Neural cell (in vitro differentiated cells): ENCODE measurements around the gene OSBPL8. TPM values are rescaled to one million over a fixed set of nuclear protein-coding genes. Genes with fewer than 3 reads are reported as not detected.
"Not testable (repeated sequence)": the region's sequence is repeated elsewhere in the genome, so short reads cannot be mapped to it uniquely, and the experiment has no call there.

ENCODE experiments used
- H2AFZ ChIP-seq: fragments of 200-600, 300-800 bp; sonication (generic), shearing (Covaris generic); 2 replicates; pipeline ENCODE4 v1.6.0; 2014; ENCODE audit warnings: low read depth, mild to moderate bottlenecking, antibody characterized with exemption, low read length, moderate library complexity
- H3F3A ChIP-seq: fragments of 200-600 bp; shearing (Covaris generic); 2 replicates; pipeline ENCODE4 v1.6.1; 2016; ENCODE audit warnings: mild to moderate bottlenecking, moderate library complexity, mixed read lengths, antibody characterized with exemption, low read length; ENCODE audit not compliant: insufficient read depth, poor library complexity, severe bottlenecking
- H3K27ac ChIP-seq: fragments of 200-600, 300-800 bp; sonication (generic), shearing (Covaris generic); 2 replicates; pipeline ENCODE4 v1.5.1; 2014; ENCODE audit warnings: mild to moderate bottlenecking, low read length, moderate library complexity
- H3K27me3 ChIP-seq: fragments of 300-800, 200-600 bp; sonication (generic), shearing (Covaris generic); 2 replicates; pipeline ENCODE4 v1.6.0; 2014; ENCODE audit warnings: mild to moderate bottlenecking, low read depth, low read length, moderate library complexity; ENCODE audit not compliant: insufficient read depth
- H3K36me3 ChIP-seq: fragments of 300-800, 200-600 bp; sonication (generic), shearing (Covaris generic); 2 replicates; pipeline ENCODE4 v1.5.1; 2014; ENCODE audit warnings: mild to moderate bottlenecking, antibody characterized with exemption, low read length, moderate library complexity; ENCODE audit not compliant: insufficient read depth
- H3K4me2 ChIP-seq: fragments of 300-800, 200-600 bp; sonication (generic), shearing (Covaris generic); 2 replicates; pipeline ENCODE4 v1.6.0; 2014; ENCODE audit warnings: mild to moderate bottlenecking, low read length
- H3K4me3 ChIP-seq: fragments of 300-800, 200-600 bp; sonication (generic), shearing (Covaris generic); 2 replicates; pipeline ENCODE4 v1.5.1; 2014; ENCODE audit warnings: mild to moderate bottlenecking, low read length, moderate library complexity
- H3K79me2 ChIP-seq: fragments of 200-600 bp; shearing (Covaris generic); replicated peaks from 2 replicates; pipeline ENCODE4 v1.6.0; 2014; ENCODE audit warnings: mild to moderate bottlenecking, low read length, moderate library complexity; ENCODE audit not compliant: insufficient read depth
- H3K9ac ChIP-seq: fragments of 300-800, 200-600 bp; sonication (generic), shearing (Covaris generic); 2 replicates; pipeline ENCODE4 v1.6.1; 2016; ENCODE audit warnings: mild to moderate bottlenecking, low read length, mixed read lengths
- H3K9me2 ChIP-seq: fragments of 200-600 bp; shearing (Covaris generic); 2 replicates; pipeline ENCODE4 v1.6.1; 2016; ENCODE audit warnings: mild to moderate bottlenecking, low read length, mixed read lengths; ENCODE audit not compliant: insufficient read depth
- H3K9me3 ChIP-seq: fragments of 200-600, 300-800 bp; sonication (generic), shearing (Covaris generic); 2 replicates; pipeline ENCODE4 v1.6.1; 2016; ENCODE audit warnings: mild to moderate bottlenecking, mixed run types, low read length, moderate library complexity, mixed read lengths
- H4K20me1 ChIP-seq: fragments of 200-600 bp; shearing (Covaris generic); 2 replicates; pipeline ENCODE4 v1.6.1; 2016; ENCODE audit warnings: mild to moderate bottlenecking, mixed run types; ENCODE audit not compliant: insufficient read depth
- EP300 ChIP-seq: fragments of 450-650 bp; conservative IDR thresholded peaks from 2 replicates; pipeline ENCODE4 v1.6.1; 2014; ENCODE audit warnings: antibody characterized with exemption, mild to moderate bottlenecking, moderate library complexity; ENCODE audit not compliant: poor library complexity, severe bottlenecking
- EZH2 ChIP-seq: fragments of 200-600, 300-800 bp; shearing (Covaris generic), sonication (generic); IDR thresholded peaks from 2 replicates; pipeline ENCODE4 v1.6.1; 2014; ENCODE audit warnings: antibody characterized with exemption, low read length, borderline replicate concordance, mild to moderate bottlenecking; ENCODE audit not compliant: insufficient read depth, poor library complexity, severe bottlenecking
- MXI1 ChIP-seq: fragments of 450-650 bp; conservative IDR thresholded peaks from 2 replicates; pipeline ENCODE4 v1.6.1; 2014; ENCODE audit warnings: antibody characterized with exemption, mild to moderate bottlenecking; ENCODE audit not compliant: poor library complexity, severe bottlenecking
- POLR2AphosphoS5 ChIP-seq: IDR thresholded peaks from 2 replicates; pipeline ENCODE4 v1.6.1; 2012
- RAD21 ChIP-seq: fragments of 450-650 bp; conservative IDR thresholded peaks from 2 replicates; pipeline ENCODE4 v1.6.1; 2014; ENCODE audit warnings: antibody characterized with exemption, mild to moderate bottlenecking, moderate library complexity
- SMC3 ChIP-seq: fragments of 450-650 bp; conservative IDR thresholded peaks from 2 replicates; pipeline ENCODE4 v1.6.1; 2014; ENCODE audit warnings: antibody characterized with exemption, mild to moderate bottlenecking, moderate library complexity; ENCODE audit not compliant: poor library complexity
- TAF1 ChIP-seq: IDR thresholded peaks from 2 replicates; pipeline ENCODE4 v1.6.1; 2012; ENCODE audit warnings: low read depth
- polyA plus RNA-seq: library from polyadenylated mRNA; depleted of rRNA; stranded (reverse); fragments of >200 nt; gene quantifications from 2 replicates; pipeline ENCODE4 v1.2.3, GENCODE V29; 2014
- TF ChIP-seq, protein P1 (sequence below): IDR thresholded peaks from 2 replicates; pipeline ENCODE4 v1.6.1; 2012; ENCODE audit warnings: borderline replicate concordance
- TF ChIP-seq, protein P2 (sequence below): fragments of 450-650 bp; IDR thresholded peaks from 2 replicates; pipeline ENCODE4 v1.5.1; 2014; ENCODE audit warnings: antibody characterized with exemption, mild to moderate bottlenecking, moderate library complexity; ENCODE audit not compliant: poor library complexity, severe bottlenecking

The OSBPL8 gene
- polyA plus RNA-seq, 1 donor from 2014 or later: 126 TPM

GRCh38 chr12:76501390-76501789, 58.2 kb downstream of the OSBPL8 start:
- Histone ChIP-seq H3F3A (no peaks in the 10 kb centered on the region), H3K79me2 (peaks cover 6% of the 10 kb centered on the region), H3K27ac (no peak overlapping the region), H4K20me1 (no peaks in the 10 kb centered on the region), H3K27me3 (no peaks in the 10 kb centered on the region), H2AFZ (no peak overlapping the region), H3K4me2 (no peak overlapping the region), H3K36me3 (peaks cover 4% of the 10 kb centered on the region), H3K4me3 (no peak overlapping the region), H3K9me3 (no peaks in the 10 kb centered on the region), H3K9ac (no peak overlapping the region), H3K9me2 (no peaks in the 10 kb centered on the region)
- TF ChIP-seq SMC3 (no peak), MXI1 (no peak), POLR2AphosphoS5 (no peak), EP300 (no peak), EZH2 (no peak)
- TF ChIP-seq, protein P1, sequence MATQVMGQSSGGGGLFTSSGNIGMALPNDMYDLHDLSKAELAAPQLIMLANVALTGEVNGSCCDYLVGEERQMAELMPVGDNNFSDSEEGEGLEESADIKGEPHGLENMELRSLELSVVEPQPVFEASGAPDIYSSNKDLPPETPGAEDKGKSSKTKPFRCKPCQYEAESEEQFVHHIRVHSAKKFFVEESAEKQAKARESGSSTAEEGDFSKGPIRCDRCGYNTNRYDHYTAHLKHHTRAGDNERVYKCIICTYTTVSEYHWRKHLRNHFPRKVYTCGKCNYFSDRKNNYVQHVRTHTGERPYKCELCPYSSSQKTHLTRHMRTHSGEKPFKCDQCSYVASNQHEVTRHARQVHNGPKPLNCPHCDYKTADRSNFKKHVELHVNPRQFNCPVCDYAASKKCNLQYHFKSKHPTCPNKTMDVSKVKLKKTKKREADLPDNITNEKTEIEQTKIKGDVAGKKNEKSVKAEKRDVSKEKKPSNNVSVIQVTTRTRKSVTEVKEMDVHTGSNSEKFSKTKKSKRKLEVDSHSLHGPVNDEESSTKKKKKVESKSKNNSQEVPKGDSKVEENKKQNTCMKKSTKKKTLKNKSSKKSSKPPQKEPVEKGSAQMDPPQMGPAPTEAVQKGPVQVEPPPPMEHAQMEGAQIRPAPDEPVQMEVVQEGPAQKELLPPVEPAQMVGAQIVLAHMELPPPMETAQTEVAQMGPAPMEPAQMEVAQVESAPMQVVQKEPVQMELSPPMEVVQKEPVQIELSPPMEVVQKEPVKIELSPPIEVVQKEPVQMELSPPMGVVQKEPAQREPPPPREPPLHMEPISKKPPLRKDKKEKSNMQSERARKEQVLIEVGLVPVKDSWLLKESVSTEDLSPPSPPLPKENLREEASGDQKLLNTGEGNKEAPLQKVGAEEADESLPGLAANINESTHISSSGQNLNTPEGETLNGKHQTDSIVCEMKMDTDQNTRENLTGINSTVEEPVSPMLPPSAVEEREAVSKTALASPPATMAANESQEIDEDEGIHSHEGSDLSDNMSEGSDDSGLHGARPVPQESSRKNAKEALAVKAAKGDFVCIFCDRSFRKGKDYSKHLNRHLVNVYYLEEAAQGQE: no peak

- not testable (repeated sequence) for H3F3A ChIP-seq, H2AFZ ChIP-seq, H3K27ac ChIP-seq, H3K27me3 ChIP-seq, H3K4me3 ChIP-seq, H3K36me3 ChIP-seq, H3K79me2 ChIP-seq, H3K9me2 ChIP-seq, H4K20me1 ChIP-seq, H3K9ac ChIP-seq, H3K9me3 ChIP-seq, H3K4me2 ChIP-seq
These were observed 60.4 kb downstream of the OSBPL8 start for GRCh38 chr12:76499136-76499535.

GRCh38 chr12:76495556-76495955, 64.0 kb downstream of the OSBPL8 start:
- Histone ChIP-seq H3F3A (no peaks in the 10 kb centered on the region), H3K4me2 (no peak overlapping the region), H3K9me3 (no peaks in the 10 kb centered on the region)

More at GRCh38 chr12:76495556-76495955, 64.0 kb downstream of the OSBPL8 start:
- no peak overlapping the region for H2AFZ ChIP-seq
- H3K9ac ChIP-seq: no peak overlapping the region
- no peaks in the 10 kb centered on the region for H4K20me1 ChIP-seq
- H3K79me2 ChIP-seq: peaks cover 3% of the 10 kb centered on the region
- peaks cover 5% of the 10 kb centered on the region for H3K36me3 ChIP-seq
- H3K27me3 ChIP-seq: no peaks in the 10 kb centered on the region
- no peak overlapping the region for H3K27ac ChIP-seq
- H3K9me2 ChIP-seq: no peaks in the 10 kb centered on the region
- TF ChIP-seq, protein P2, sequence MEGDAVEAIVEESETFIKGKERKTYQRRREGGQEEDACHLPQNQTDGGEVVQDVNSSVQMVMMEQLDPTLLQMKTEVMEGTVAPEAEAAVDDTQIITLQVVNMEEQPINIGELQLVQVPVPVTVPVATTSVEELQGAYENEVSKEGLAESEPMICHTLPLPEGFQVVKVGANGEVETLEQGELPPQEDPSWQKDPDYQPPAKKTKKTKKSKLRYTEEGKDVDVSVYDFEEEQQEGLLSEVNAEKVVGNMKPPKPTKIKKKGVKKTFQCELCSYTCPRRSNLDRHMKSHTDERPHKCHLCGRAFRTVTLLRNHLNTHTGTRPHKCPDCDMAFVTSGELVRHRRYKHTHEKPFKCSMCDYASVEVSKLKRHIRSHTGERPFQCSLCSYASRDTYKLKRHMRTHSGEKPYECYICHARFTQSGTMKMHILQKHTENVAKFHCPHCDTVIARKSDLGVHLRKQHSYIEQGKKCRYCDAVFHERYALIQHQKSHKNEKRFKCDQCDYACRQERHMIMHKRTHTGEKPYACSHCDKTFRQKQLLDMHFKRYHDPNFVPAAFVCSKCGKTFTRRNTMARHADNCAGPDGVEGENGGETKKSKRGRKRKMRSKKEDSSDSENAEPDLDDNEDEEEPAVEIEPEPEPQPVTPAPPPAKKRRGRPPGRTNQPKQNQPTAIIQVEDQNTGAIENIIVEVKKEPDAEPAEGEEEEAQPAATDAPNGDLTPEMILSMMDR: no peak
- TF ChIP-seq TAF1 (no peak), EZH2 (no peak), SMC3 (no peak), MXI1 (no peak), RAD21 (no peak), POLR2AphosphoS5 (no peak), EP300 (no peak)
- TF ChIP-seq, protein P1: no peak
- H3K4me3 ChIP-seq: no peak overlapping the region
